ENCODE data around the gene GLUL.

Gene GLUL

GRCh38 chr1:182408435-182409075, 17.0 kb upstream of the GLUL start:
- DNase-seq (ENCODE audit: extremely low read depth, low read depth): no peak

GRCh38 chr1:182407724-182408123, 16.1 kb upstream of the GLUL start:
- DNase-seq (ENCODE audit: extremely low read depth, low read depth): no peak
- TF ChIP-seq CTCF (IDR thresholded peaks at IDR 0.05; ENCODE audit: low read depth, low read length): no peak

More at GRCh38 chr1:182408435-182409075, 17.0 kb upstream of the GLUL start:
- no peak for TF ChIP-seq CTCF (IDR thresholded peaks at IDR 0.05; ENCODE audit: low read depth, low read length)

- TF ChIP-seq CTCF (IDR thresholded peaks at IDR 0.05; ENCODE audit: low read depth, low read length): no peak
- DNase-seq (ENCODE audit: extremely low read depth, low read depth): no peak
These were observed 14.4 kb upstream of the GLUL start for GRCh38 chr1:182406012-182406411.

GRCh38 chr1:182405578-182405977, 14.0 kb upstream of the GLUL start:
- DNase-seq (ENCODE audit: extremely low read depth, low read depth): no peak
- no peak for TF ChIP-seq CTCF (IDR thresholded peaks at IDR 0.05; ENCODE audit: low read depth, low read length)

- TF ChIP-seq CTCF (IDR thresholded peaks at IDR 0.05; ENCODE audit: low read depth, low read length): no peak
- DNase-seq (ENCODE audit: extremely low read depth, low read depth): no peak
These were observed 13.2 kb upstream of the GLUL start for GRCh38 chr1:182404781-182405180.

GRCh38 chr1:182400567-182400966, 9.0 kb upstream of the GLUL start, which contains the start of gene TEDDM1:
TEDDM1 (minus strand) TSS chr1:182400667; CDS start chr1:182400485, 182 bp downstream.
- DNase-seq (ENCODE audit: extremely low read depth, low read depth): no peak
- TF ChIP-seq CTCF (IDR thresholded peaks at IDR 0.05; ENCODE audit: low read depth, low read length): no peak

GRCh38 chr1:182397653-182398393, 6.2 kb upstream of the GLUL start:
- DNase-seq (ENCODE audit: extremely low read depth, low read depth): no peak
- no peak for TF ChIP-seq CTCF (IDR thresholded peaks at IDR 0.05; ENCODE audit: low read depth, low read length)
